OCI-LY3 (cell line): ENCODE data around the gene GAGE13.
"Not testable (repeated sequence)": the region's sequence is repeated elsewhere in the genome, so short reads cannot be mapped to it uniquely, and the experiment has no call there.

ENCODE experiments used
- CTCF ChIP-seq: fragments of 200-600, 300-600 bp; sonication (generic); IDR thresholded peaks from 2 replicates; pipeline ENCODE4 v1.5.1; 2014; ENCODE audit warnings: antibody characterized with exemption, low read length, low read depth
- EZH2phosphoT487 ChIP-seq: fragments of 200-600 bp; shearing (Covaris generic); IDR thresholded peaks from 2 replicates; pipeline ENCODE4 v1.6.1; 2018; ENCODE audit warnings: antibody characterized with exemption, mixed run types, low read depth

GRCh38 chrX:49330421-49330820 lies 961 bp upstream of the GAGE13 start:
- not testable (repeated sequence) for TF ChIP-seq CTCF, EZH2phosphoT487
